Measurements from ENCODE around the gene TMBIM6.
A peak's percentile ranks its signal among the peaks of the same experiment; 100 is the strongest.
"Not testable (repeated sequence)": the region's sequence is repeated elsewhere in the genome, so short reads cannot be mapped to it uniquely, and the experiment has no call there.

TMBIM6 gene

DNA sequence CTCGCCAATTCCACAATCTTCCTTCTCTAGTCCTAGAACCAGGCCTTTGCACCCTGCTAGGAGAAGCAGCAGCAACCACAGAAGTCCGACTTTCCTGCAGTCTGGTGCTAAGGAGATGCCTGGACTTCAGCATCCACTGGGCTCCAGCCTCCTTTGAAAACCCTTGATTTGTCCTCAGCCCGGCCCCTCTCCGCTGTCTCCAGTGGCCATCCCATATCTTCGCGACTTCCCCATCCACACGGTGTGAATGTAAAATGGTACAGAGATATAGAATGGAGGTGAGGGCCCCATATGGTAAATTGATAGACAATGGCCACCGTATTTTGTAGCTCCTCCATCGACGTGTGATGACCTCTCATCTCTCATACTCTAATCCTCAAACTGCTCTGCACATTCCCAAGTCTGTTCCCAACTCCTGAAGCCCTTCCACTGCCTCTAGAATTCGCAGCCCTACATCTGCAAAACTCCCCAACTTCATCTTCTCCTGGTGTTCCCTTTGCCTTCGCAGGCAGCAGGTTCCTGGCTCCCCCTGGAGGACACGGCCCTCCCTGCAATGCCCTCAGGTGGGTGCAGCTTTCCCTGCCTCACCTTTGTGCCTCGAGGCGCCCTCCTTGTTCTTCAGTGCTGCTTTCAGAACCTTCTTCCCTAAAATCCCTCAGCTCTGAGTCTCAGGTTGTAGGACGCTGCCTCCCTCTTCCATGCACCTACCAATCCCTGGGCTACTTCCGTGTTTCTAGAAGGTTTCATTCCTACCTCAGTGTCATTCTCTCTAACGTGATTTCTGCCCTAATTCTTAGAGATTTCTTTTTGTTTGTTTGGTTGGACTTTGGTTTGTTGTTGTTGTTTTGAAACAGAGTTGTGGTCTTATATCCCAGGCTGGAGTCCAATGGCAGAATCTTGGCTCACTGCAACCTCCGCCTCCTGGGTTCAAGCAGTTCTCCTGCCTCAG, 36.7 kb downstream of the TMBIM6 start:
- no peak overlapping the region for H3K27ac ChIP-seq (ENCODE audit: low read length)
- no peaks in the 10 kb centered on the region for H3K27me3 ChIP-seq (ENCODE audit: low read depth, low read length)
- no peaks in the 10 kb centered on the region for H3K4me1 ChIP-seq (ENCODE audit: control insufficient read depth in 1 of 2, insufficient read depth in 2 of 2, low read length in 2 of 2)
- no peaks in the 10 kb centered on the region for H3K36me3 ChIP-seq (ENCODE audit: control insufficient read depth in 1 of 2, insufficient read depth in 2 of 2, low read length in 2 of 2)
- no peak overlapping the region for H3K4me3 ChIP-seq (ENCODE audit: low read depth in 1 of 2, low read length in 2 of 2)
- no peaks in the 10 kb centered on the region for H3K9me3 ChIP-seq (ENCODE audit: control insufficient read depth in 1 of 2, low read length in 2 of 2)

DNA sequence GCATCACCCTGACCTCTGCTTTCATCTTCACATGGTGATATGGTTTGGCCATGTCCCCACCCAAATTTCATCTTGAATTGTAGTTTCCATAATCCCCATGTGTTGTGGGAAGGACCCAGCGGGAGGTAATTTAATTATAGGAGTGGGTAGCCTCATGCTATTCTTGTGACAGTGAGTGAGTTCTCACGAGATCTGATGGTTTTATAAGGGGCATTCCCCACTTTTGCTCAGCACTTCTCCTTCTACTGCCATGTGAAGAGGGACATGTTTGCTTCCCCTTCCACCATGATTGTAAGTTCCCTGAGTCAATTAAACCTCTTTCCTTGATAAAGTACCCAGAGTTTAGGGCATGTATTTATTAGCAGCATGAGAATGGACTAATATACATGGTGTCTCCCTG, 38.2 kb downstream of the TMBIM6 start:
- H3K27me3 ChIP-seq (ENCODE audit: low read depth, low read length): no peaks in the 10 kb centered on the region
- H3K36me3 ChIP-seq (ENCODE audit: control insufficient read depth in 1 of 2, insufficient read depth in 2 of 2, low read length in 2 of 2): no peaks in the 10 kb centered on the region
- H3K4me3 ChIP-seq (ENCODE audit: low read depth in 1 of 2, low read length in 2 of 2): no peak overlapping the region
- H3K27ac ChIP-seq (ENCODE audit: low read length): no peak overlapping the region
- H3K4me1 ChIP-seq (ENCODE audit: control insufficient read depth in 1 of 2, insufficient read depth in 2 of 2, low read length in 2 of 2): peaks cover 0 to 12% of the 10 kb centered on the region in 2 donors
- H3K9me3 ChIP-seq (ENCODE audit: control insufficient read depth in 1 of 2, low read length in 2 of 2): no peaks in the 10 kb centered on the region

GRCh38 chr12:49780914-49781313, 39.6 kb downstream of the TMBIM6 start:
- not testable (repeated sequence) for H3K36me3 ChIP-seq (ENCODE audit: control insufficient read depth in 1 of 2, insufficient read depth in 2 of 2, low read length in 2 of 2); H3K4me3 ChIP-seq (ENCODE audit: low read depth in 1 of 2, low read length in 2 of 2); H3K27me3 ChIP-seq (ENCODE audit: low read depth, low read length); H3K27ac ChIP-seq (ENCODE audit: low read length); H3K9me3 ChIP-seq (ENCODE audit: control insufficient read depth in 1 of 2, low read length in 2 of 2)
- peaks cover 0 to 16% of the 10 kb centered on the region in 2 donors for H3K4me1 ChIP-seq (ENCODE audit: control insufficient read depth in 1 of 2, insufficient read depth in 2 of 2, low read length in 2 of 2)

- Histone ChIP-seq H3K36me3 (ENCODE audit: control insufficient read depth in 1 of 2, insufficient read depth in 2 of 2, low read length in 2 of 2) (no peaks in the 10 kb centered on the region), H3K27me3 (ENCODE audit: low read depth, low read length) (no peaks in the 10 kb centered on the region), H3K4me3 (ENCODE audit: low read depth in 1 of 2, low read length in 2 of 2) (no peak overlapping the region), H3K9me3 (ENCODE audit: control insufficient read depth in 1 of 2, low read length in 2 of 2) (peaks cover 4 to 5% of the 10 kb centered on the region in 2 donors), H3K4me1 (ENCODE audit: control insufficient read depth in 1 of 2, insufficient read depth in 2 of 2, low read length in 2 of 2) (peaks cover 0 to 16% of the 10 kb centered on the region in 2 donors), H3K27ac (ENCODE audit: low read length) (peak overlapping the region; percentile 70)
Observed at GRCh38 chr12:49783917-49784676, 42.7 kb downstream of the TMBIM6 start.

GRCh38 chr12:49784756-49785409, 43.5 kb downstream of the TMBIM6 start:
- Histone ChIP-seq H3K36me3 (ENCODE audit: control insufficient read depth in 1 of 2, insufficient read depth in 2 of 2, low read length in 2 of 2) (peaks cover 0 to 4% of the 10 kb centered on the region in 2 donors), H3K27ac (ENCODE audit: low read length) (no peak overlapping the region), H3K27me3 (ENCODE audit: low read depth, low read length) (no peaks in the 10 kb centered on the region), H3K4me3 (ENCODE audit: low read depth in 1 of 2, low read length in 2 of 2) (no peak overlapping the region), H3K4me1 (ENCODE audit: control insufficient read depth in 1 of 2, insufficient read depth in 2 of 2, low read length in 2 of 2) (peaks cover 0 to 16% of the 10 kb centered on the region in 2 donors), H3K9me3 (ENCODE audit: control insufficient read depth in 1 of 2, low read length in 2 of 2) (peaks cover 4 to 5% of the 10 kb centered on the region in 2 donors)

- H3K4me1 ChIP-seq (ENCODE audit: control insufficient read depth in 1 of 2, insufficient read depth in 2 of 2, low read length in 2 of 2): peaks cover 0 to 16% of the 10 kb centered on the region in 2 donors
- no peak overlapping the region for H3K27ac ChIP-seq (ENCODE audit: low read length)
- H3K4me3 ChIP-seq (ENCODE audit: low read depth in 1 of 2, low read length in 2 of 2): no peak overlapping the region
- H3K9me3 ChIP-seq (ENCODE audit: control insufficient read depth in 1 of 2, low read length in 2 of 2): peaks cover 4 to 5% of the 10 kb centered on the region in 2 donors
- no peaks in the 10 kb centered on the region for H3K27me3 ChIP-seq (ENCODE audit: low read depth, low read length)
- H3K36me3 ChIP-seq (ENCODE audit: control insufficient read depth in 1 of 2, insufficient read depth in 2 of 2, low read length in 2 of 2): peaks cover 0 to 32% of the 10 kb centered on the region in 2 donors
Observed at GRCh38 chr12:49787672-49788071, 46.3 kb downstream of the TMBIM6 start.

- peaks cover 0 to 40% of the 10 kb centered on the region in 2 donors for H3K36me3 ChIP-seq (ENCODE audit: control insufficient read depth in 1 of 2, insufficient read depth in 2 of 2, low read length in 2 of 2)
- no peak overlapping the region for H3K27ac ChIP-seq (ENCODE audit: low read length)
- H3K27me3 ChIP-seq (ENCODE audit: low read depth, low read length): no peaks in the 10 kb centered on the region
- H3K9me3 ChIP-seq (ENCODE audit: control insufficient read depth in 1 of 2, low read length in 2 of 2): peaks cover 4 to 5% of the 10 kb centered on the region in 2 donors
- H3K4me3 ChIP-seq (ENCODE audit: low read depth in 1 of 2, low read length in 2 of 2): no peak overlapping the region
- peaks cover 0 to under 1% of the 10 kb centered on the region in 2 donors for H3K4me1 ChIP-seq (ENCODE audit: control insufficient read depth in 1 of 2, insufficient read depth in 2 of 2, low read length in 2 of 2)
Observed at GRCh38 chr12:49789992-49790391, 48.6 kb downstream of the TMBIM6 start.

DNA sequence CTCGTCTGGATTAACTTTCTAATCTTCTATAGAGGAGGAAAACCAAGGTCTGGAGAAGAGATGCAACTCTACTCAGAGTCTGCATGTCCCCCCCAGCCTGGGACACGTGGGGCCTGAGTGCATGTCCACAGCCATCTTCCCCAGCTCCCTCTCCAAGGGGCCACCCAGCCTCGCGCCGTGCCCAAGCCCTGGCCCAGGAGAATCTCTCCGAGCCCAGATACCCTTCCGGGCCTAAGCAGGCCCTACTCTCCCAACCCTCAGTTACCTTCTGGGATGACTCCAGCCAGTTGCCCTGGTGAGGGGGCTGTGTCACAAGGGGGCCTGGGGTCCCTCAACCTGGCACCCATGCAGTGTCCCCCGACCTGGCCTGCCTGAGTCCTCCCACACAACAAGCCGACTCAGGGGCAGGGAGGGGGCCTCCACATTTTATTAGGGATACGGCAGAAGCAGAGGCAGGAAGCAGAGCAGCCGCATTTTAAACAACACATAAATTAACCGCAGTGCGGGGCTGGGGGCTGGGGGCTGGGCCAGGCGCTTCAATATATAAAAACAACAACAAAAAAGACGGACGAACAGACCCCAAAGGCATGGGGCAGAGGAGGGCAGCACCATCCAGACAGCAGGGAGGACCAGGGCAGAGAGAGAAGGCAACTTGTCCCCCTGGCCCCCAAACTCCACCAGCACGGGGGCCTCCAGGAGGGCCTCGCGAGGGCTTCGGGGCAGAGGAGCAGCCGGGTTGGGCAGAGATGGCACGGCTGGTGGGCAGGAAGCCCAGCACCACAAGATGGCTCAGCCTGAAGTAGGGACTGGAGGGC, 49.6 kb downstream of the TMBIM6 start:
- Histone ChIP-seq H3K27me3 (ENCODE audit: low read depth, low read length) (no peaks in the 10 kb centered on the region), H3K27ac (ENCODE audit: low read length) (no peak overlapping the region), H3K4me3 (ENCODE audit: low read depth in 1 of 2, low read length in 2 of 2) (no peak overlapping the region), H3K9me3 (ENCODE audit: control insufficient read depth in 1 of 2, low read length in 2 of 2) (peaks cover 4 to 5% of the 10 kb centered on the region in 2 donors), H3K4me1 (ENCODE audit: control insufficient read depth in 1 of 2, insufficient read depth in 2 of 2, low read length in 2 of 2) (no peaks in the 10 kb centered on the region), H3K36me3 (ENCODE audit: control insufficient read depth in 1 of 2, insufficient read depth in 2 of 2, low read length in 2 of 2) (peaks cover 0 to 43% of the 10 kb centered on the region in 2 donors)

GRCh38 chr12:49791700-49792099, 50.3 kb downstream of the TMBIM6 start:
- Histone ChIP-seq H3K27me3 (ENCODE audit: low read depth, low read length) (no peaks in the 10 kb centered on the region), H3K9me3 (ENCODE audit: control insufficient read depth in 1 of 2, low read length in 2 of 2) (peaks cover 4 to 5% of the 10 kb centered on the region in 2 donors), H3K4me3 (ENCODE audit: low read depth in 1 of 2, low read length in 2 of 2) (no peak overlapping the region), H3K27ac (ENCODE audit: low read length) (no peak overlapping the region), H3K4me1 (ENCODE audit: control insufficient read depth in 1 of 2, insufficient read depth in 2 of 2, low read length in 2 of 2) (no peaks in the 10 kb centered on the region), H3K36me3 (ENCODE audit: control insufficient read depth in 1 of 2, insufficient read depth in 2 of 2, low read length in 2 of 2) (peaks cover 0 to 51% of the 10 kb centered on the region in 2 donors)

DNA sequence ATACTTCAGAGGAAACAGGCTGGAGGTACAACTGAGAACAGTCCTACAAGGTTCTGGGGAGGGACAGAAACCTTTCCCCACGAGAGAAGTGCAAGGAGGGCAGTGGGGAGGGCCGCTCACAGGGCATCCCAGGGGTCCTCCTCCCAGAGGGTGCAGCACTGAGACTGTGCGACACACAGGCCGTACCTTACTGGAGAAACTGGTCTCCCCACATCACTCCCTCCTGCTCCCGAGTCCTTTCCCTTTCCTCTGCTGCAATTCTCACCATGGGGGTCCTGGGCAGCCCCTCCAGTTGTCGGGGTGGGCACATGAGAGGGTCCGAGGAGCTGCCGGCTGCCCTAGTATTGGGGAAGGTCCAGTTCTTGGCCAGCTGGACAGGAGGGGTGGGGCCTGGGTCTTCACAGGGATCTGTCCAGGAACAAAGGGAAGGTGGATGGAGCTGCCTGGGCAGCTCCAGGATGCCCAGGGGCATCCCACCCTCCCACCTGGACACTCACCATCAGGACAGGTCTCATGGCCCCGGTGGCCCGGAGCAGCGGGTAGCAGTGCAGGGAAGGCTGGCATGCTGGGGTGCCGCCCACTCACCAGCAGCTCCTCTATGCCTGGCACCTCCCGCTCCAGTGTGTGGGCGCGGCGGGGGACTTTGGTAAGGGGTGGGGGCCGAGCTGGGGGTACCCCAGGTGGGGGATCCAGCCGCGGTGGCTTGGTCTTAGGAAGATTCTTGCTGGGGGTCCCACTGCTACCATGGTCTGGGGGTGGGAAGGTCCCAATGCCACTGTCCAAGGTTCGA, 51.0 kb downstream of the TMBIM6 start:
- H3K36me3 ChIP-seq (ENCODE audit: control insufficient read depth in 1 of 2, insufficient read depth in 2 of 2, low read length in 2 of 2): peaks cover 2 to 58% of the 10 kb centered on the region in 2 donors

More for the DNA sequence above, 51.0 kb downstream of the TMBIM6 start:
- no peaks in the 10 kb centered on the region for H3K4me1 ChIP-seq (ENCODE audit: control insufficient read depth in 1 of 2, insufficient read depth in 2 of 2, low read length in 2 of 2)
- no peaks in the 10 kb centered on the region for H3K27me3 ChIP-seq (ENCODE audit: low read depth, low read length)
- no peak overlapping the region for H3K27ac ChIP-seq (ENCODE audit: low read length)
- H3K4me3 ChIP-seq (ENCODE audit: low read depth in 1 of 2, low read length in 2 of 2): no peak overlapping the region
- peaks cover 4 to 5% of the 10 kb centered on the region in 2 donors for H3K9me3 ChIP-seq (ENCODE audit: control insufficient read depth in 1 of 2, low read length in 2 of 2)

Measured in muscle layer of duodenum (tissue), 2 donors.